Measurements from ENCODE around the gene SNX25.
"Not testable (repeated sequence)": the region's sequence is repeated elsewhere in the genome, so short reads cannot be mapped to it uniquely, and the experiment has no call there.

The SNX25 gene

GRCh38 chr4:185204238-185204910 lies 5.0 kb upstream of the SNX25 start:
- DNase-seq (ENCODE audit: low read depth in 1 of 2, low spot score in 1 of 2) = no peak

GRCh38 chr4:185205073-185205472 lies 4.3 kb upstream of the SNX25 start:
- DNase-seq (ENCODE audit: low read depth in 1 of 2, low spot score in 1 of 2) = not testable (repeated sequence)

- no peak for DNase-seq (ENCODE audit: low read depth in 1 of 2, low spot score in 1 of 2)
Observed at GRCh38 chr4:185205697-185206342, 3.6 kb upstream of the SNX25 start.

- no peak for DNase-seq (ENCODE audit: low read depth in 1 of 2, low spot score in 1 of 2)
Observed at GRCh38 chr4:185207466-185207865, 1.9 kb upstream of the SNX25 start.

- not testable (repeated sequence) for DNase-seq (ENCODE audit: low read depth in 1 of 2, low spot score in 1 of 2)
Observed at GRCh38 chr4:185209852-185210101, 379 bp downstream of the SNX25 start.

- no peak for DNase-seq (ENCODE audit: low read depth in 1 of 2, low spot score in 1 of 2)
Observed at GRCh38 chr4:185210102-185210981, 944 bp downstream of the SNX25 start.

GRCh38 chr4:185211035-185211434 lies 1.6 kb downstream of the SNX25 start:
- DNase-seq (ENCODE audit: low read depth in 1 of 2, low spot score in 1 of 2) = no peak

GRCh38 chr4:185211641-185212040 lies 2.2 kb downstream of the SNX25 start:
- no peak for DNase-seq (ENCODE audit: low read depth in 1 of 2, low spot score in 1 of 2)

- DNase-seq (ENCODE audit: low read depth in 1 of 2, low spot score in 1 of 2) = no peak
Observed at GRCh38 chr4:185212581-185212980, 3.2 kb downstream of the SNX25 start.

GRCh38 chr4:185213877-185214276 lies 4.5 kb downstream of the SNX25 start:
- DNase-seq (ENCODE audit: low read depth in 1 of 2, low spot score in 1 of 2) = no peak

GRCh38 chr4:185215261-185215660 lies 5.9 kb downstream of the SNX25 start:
- DNase-seq (ENCODE audit: low read depth in 1 of 2, low spot score in 1 of 2) = no peak

GRCh38 chr4:185217408-185217975 lies 8.1 kb downstream of the SNX25 start:
- DNase-seq (ENCODE audit: low read depth in 1 of 2, low spot score in 1 of 2) = no peak

- DNase-seq (ENCODE audit: low read depth in 1 of 2, low spot score in 1 of 2) = no peak
Observed at GRCh38 chr4:185218312-185218711, 8.9 kb downstream of the SNX25 start.

GRCh38 chr4:185219551-185220344 lies 10.3 kb downstream of the SNX25 start:
- DNase-seq (ENCODE audit: low read depth in 1 of 2, low spot score in 1 of 2) = no peak

GRCh38 chr4:185221491-185221890 lies 12.1 kb downstream of the SNX25 start:
- no peak for DNase-seq (ENCODE audit: low read depth in 1 of 2, low spot score in 1 of 2)

GRCh38 chr4:185221912-185222311 lies 12.5 kb downstream of the SNX25 start:
- DNase-seq (ENCODE audit: low read depth in 1 of 2, low spot score in 1 of 2) = no peak

- DNase-seq (ENCODE audit: low read depth in 1 of 2, low spot score in 1 of 2) = no peak
Observed at GRCh38 chr4:185222598-185222997, 13.2 kb downstream of the SNX25 start.

GRCh38 chr4:185224597-185224996 lies 15.2 kb downstream of the SNX25 start:
- no peak for DNase-seq (ENCODE audit: low read depth in 1 of 2, low spot score in 1 of 2)

- no peak for DNase-seq (ENCODE audit: low read depth in 1 of 2, low spot score in 1 of 2)
Observed at GRCh38 chr4:185225940-185226339, 16.5 kb downstream of the SNX25 start.

- no peak for DNase-seq (ENCODE audit: low read depth in 1 of 2, low spot score in 1 of 2)
Observed at GRCh38 chr4:185227131-185227551, 17.7 kb downstream of the SNX25 start.

GRCh38 chr4:185227713-185228278 lies 18.4 kb downstream of the SNX25 start:
- no peak for DNase-seq (ENCODE audit: low read depth in 1 of 2, low spot score in 1 of 2)

All from activated CD4-positive, alpha-beta T cell treated with anti-CD3 and anti-CD28 coated beads, Interleukin-2, amount 50 U/mL, for 24 hours (primary cell).